Type B pancreatic cell (in vitro differentiated cells): ENCODE results near the gene RAET1L. TPM values are rescaled to one million over a fixed set of nuclear protein-coding genes. Genes with fewer than 3 reads are reported as not detected.
A peak's percentile ranks its signal among the peaks of the same experiment; 100 is the strongest.
"Not testable (repeated sequence)": the region's sequence is repeated elsewhere in the genome, so short reads cannot be mapped to it uniquely, and the experiment has no call there.

Experiments
- DNase-seq: peaks from one replicate; pipeline ENCODE4 v3.0.0; 2021; ENCODE audit warnings: mixed read lengths; ENCODE audit not compliant: unreplicated experiment; ENCODE audit errors: extremely low spot score
- H3K27ac Mint-ChIP-seq: 2 replicates; pipeline ENCODE4 v1.8.0; 2021; ENCODE audit warnings: mild to moderate bottlenecking, mixed read lengths
- H3K27me3 Mint-ChIP-seq: 2 replicates; pipeline ENCODE4 v1.8.0; 2021; ENCODE audit warnings: mixed read lengths
- H3K36me3 Mint-ChIP-seq: 2 replicates; pipeline ENCODE4 v1.8.0; 2021; ENCODE audit warnings: mixed read lengths
- H3K4me1 Mint-ChIP-seq: one replicate; pipeline ENCODE4 v1.8.0; 2021; ENCODE audit warnings: mixed read lengths; ENCODE audit not compliant: unreplicated experiment
- H3K4me3 Mint-ChIP-seq: 2 replicates; pipeline ENCODE4 v1.8.0; 2021; ENCODE audit warnings: mild to moderate bottlenecking, mixed read lengths
- H3K9me3 Mint-ChIP-seq: 2 replicates; pipeline ENCODE4 v1.8.0; 2021; ENCODE audit warnings: mixed read lengths
- CTCF ChIP-seq: fragments of 200-600 bp; sonication (generic); conservative IDR thresholded peaks from 2 replicates; pipeline ENCODE4 v1.5.0; 2021; ENCODE audit warnings: antibody characterized with exemption, mild to moderate bottlenecking
- total RNA-seq: library from RNA; stranded (reverse); gene quantifications from 2 replicates; pipeline ENCODE4 v1.2.1, GENCODE V29; 2021; ENCODE audit warnings: low replicate concordance

Gene RAET1L
- total RNA-seq, 1 donor from 2014 or later = not detected

GRCh38 chr6:149977221-149977620 lies 48.1 kb downstream of the RAET1L start:
- DNase-seq = no peak
- H3K4me3 Mint-ChIP-seq = no peak overlapping the region
- peaks cover 96% of the 10 kb centered on the region for H3K27me3 Mint-ChIP-seq
- H3K4me1 Mint-ChIP-seq = no peaks in the 10 kb centered on the region
- no peak overlapping the region for H3K27ac Mint-ChIP-seq
- no peak for TF ChIP-seq CTCF
- H3K9me3 Mint-ChIP-seq = no peaks in the 10 kb centered on the region
- no peaks in the 10 kb centered on the region for H3K36me3 Mint-ChIP-seq

- H3K4me1 Mint-ChIP-seq = no peaks in the 10 kb centered on the region
- no peak for DNase-seq
- no peak overlapping the region for H3K4me3 Mint-ChIP-seq
- H3K9me3 Mint-ChIP-seq = no peaks in the 10 kb centered on the region
- H3K27ac Mint-ChIP-seq = no peak overlapping the region
- H3K27me3 Mint-ChIP-seq = peaks cover 93% of the 10 kb centered on the region
- no peak for TF ChIP-seq CTCF
- H3K36me3 Mint-ChIP-seq = no peaks in the 10 kb centered on the region
Measured at GRCh38 chr6:149975400-149975799, 49.9 kb downstream of the RAET1L start.

- Mint-ChIP-seq H3K27me3 (peaks cover 94% of the 10 kb centered on the region), H3K4me1 (no peaks in the 10 kb centered on the region), H3K27ac (no peak overlapping the region), H3K9me3 (no peaks in the 10 kb centered on the region), H3K36me3 (no peaks in the 10 kb centered on the region), H3K4me3 (no peak overlapping the region)
- no peak for TF ChIP-seq CTCF
- DNase-seq = no peak
Measured at GRCh38 chr6:149974825-149975224, 50.5 kb downstream of the RAET1L start.

- peaks cover 94% of the 10 kb centered on the region for H3K27me3 Mint-ChIP-seq
- not testable (repeated sequence) for DNase-seq, H3K4me3 Mint-ChIP-seq, H3K4me1 Mint-ChIP-seq, H3K27ac Mint-ChIP-seq, H3K9me3 Mint-ChIP-seq, H3K36me3 Mint-ChIP-seq
Measured at GRCh38 chr6:149974394-149974793, 50.9 kb downstream of the RAET1L start.

GRCh38 chr6:149969635-149970034 lies 55.7 kb downstream of the RAET1L start:
- no peak overlapping the region for H3K4me3 Mint-ChIP-seq
- H3K27ac Mint-ChIP-seq = no peak overlapping the region

GRCh38 chr6:149968909-149969308 lies 56.4 kb downstream of the RAET1L start:
- Mint-ChIP-seq H3K27me3 (peaks cover 95% of the 10 kb centered on the region), H3K4me1 (peaks cover 16% of the 10 kb centered on the region)
- H3K4me3 Mint-ChIP-seq, H3K9me3 Mint-ChIP-seq, H3K27ac Mint-ChIP-seq, H3K36me3 Mint-ChIP-seq: not testable (repeated sequence)
- DNase-seq = peak; percentile 20

More at GRCh38 chr6:149969635-149970034, 55.7 kb downstream of the RAET1L start:
- H3K9me3 Mint-ChIP-seq = no peaks in the 10 kb centered on the region
- peaks cover 11% of the 10 kb centered on the region for H3K4me1 Mint-ChIP-seq
- peaks cover 5% of the 10 kb centered on the region for H3K36me3 Mint-ChIP-seq
- no peak for TF ChIP-seq CTCF
- H3K27me3 Mint-ChIP-seq = peaks cover 95% of the 10 kb centered on the region
- peak; percentile 34 for DNase-seq

Other genes starting within 250 kb of the RAET1L start
- 56.6 and 66.4 TPM in 2 replicates for gene LRP11, start 161.2 kb downstream of the RAET1L start, total RNA-seq
- gene RAET1E, start 127.4 kb downstream of the RAET1L start, total RNA-seq = 1.2 TPM in 1 of 2 replicates, not detected in the other
- 0.53 and 2.1 TPM in 2 replicates for gene RAET1G, start 102.4 kb downstream of the RAET1L start, total RNA-seq
- gene ULBP2, start 83.5 kb downstream of the RAET1L start, total RNA-seq = 1.4 TPM in 1 of 2 replicates, not detected in the other
- 0.48 and 8.2 TPM in 2 replicates for gene ULBP1, start 61.6 kb downstream of the RAET1L start, total RNA-seq
- gene ULBP3, start 43.6 kb upstream of the RAET1L start, total RNA-seq = 4.4 and 12.4 TPM in 2 replicates
- 12.6 and 19.2 TPM in 2 replicates for gene PPP1R14C, start 117.5 kb upstream of the RAET1L start, total RNA-seq